Endothelial cell (in vitro differentiated cells): ENCODE measurements around the gene ATP11B. TPM values are rescaled to one million over a fixed set of nuclear protein-coding genes. Genes with fewer than 3 reads are reported as not detected.

Experiments
- DNase-seq: peaks from one replicate; pipeline ENCODE4 v3.0.0; 2021; ENCODE audit warnings: low spot score
- H3K27ac Mint-ChIP-seq: one replicate; pipeline ENCODE4 v1.8.0; 2021; ENCODE audit warnings: mixed read lengths, inconsistent platforms; ENCODE audit not compliant: unreplicated experiment
- H3K27me3 Mint-ChIP-seq: one replicate; pipeline ENCODE4 v1.8.0; 2021; ENCODE audit warnings: mild to moderate bottlenecking, moderate library complexity, mixed read lengths, inconsistent platforms; ENCODE audit not compliant: unreplicated experiment
- H3K36me3 Mint-ChIP-seq: one replicate; pipeline ENCODE4 v1.8.0; 2021; ENCODE audit warnings: mild to moderate bottlenecking, low read depth, mixed read lengths, inconsistent platforms; ENCODE audit not compliant: unreplicated experiment
- H3K4me1 Mint-ChIP-seq: one replicate; pipeline ENCODE4 v1.8.0; 2021; ENCODE audit warnings: mild to moderate bottlenecking, mixed read lengths, inconsistent platforms; ENCODE audit not compliant: unreplicated experiment
- H3K4me3 Mint-ChIP-seq: one replicate; pipeline ENCODE4 v1.8.0; 2021; ENCODE audit warnings: mild to moderate bottlenecking, mixed read lengths, inconsistent platforms; ENCODE audit not compliant: unreplicated experiment
- H3K9me3 Mint-ChIP-seq: one replicate; pipeline ENCODE4 v1.8.0; 2021; ENCODE audit warnings: mixed read lengths, inconsistent platforms; ENCODE audit not compliant: unreplicated experiment
- CTCF ChIP-seq: fragments of 200-600 bp; sonication (generic); IDR thresholded peaks from one replicate; pipeline ENCODE4 v1.5.0; 2021; ENCODE audit warnings: antibody characterized with exemption; ENCODE audit not compliant: unreplicated experiment
- total RNA-seq: library from RNA; stranded (reverse); fragmentation: NEBNext Ultra II Directional; extraction: Animal tissue kit (Norgen Biotek cat#: 25700); gene quantifications from one replicate; pipeline ENCODE4 v1.2.1, GENCODE V29; 2021; ENCODE audit not compliant: unreplicated experiment

ATP11B gene
- total RNA-seq, 1 donor from 2014 or later = 45.3 TPM

- Mint-ChIP-seq H3K4me3 (no peak overlapping the region), H3K36me3 (peaks cover 38% of the 10 kb centered on the region), H3K27me3 (peaks cover 3% of the 10 kb centered on the region), H3K9me3 (no peaks in the 10 kb centered on the region), H3K27ac (no peak overlapping the region), H3K4me1 (peaks cover 14% of the 10 kb centered on the region)
- DNase-seq = no peak
- no peak for TF ChIP-seq CTCF
Observed at GRCh38 chr3:182947888-182948287, 154.6 kb downstream of the ATP11B start.

- H3K4me1 Mint-ChIP-seq = peaks cover 14% of the 10 kb centered on the region
- no peaks in the 10 kb centered on the region for H3K9me3 Mint-ChIP-seq
- peaks cover 3% of the 10 kb centered on the region for H3K27me3 Mint-ChIP-seq
- H3K4me3 Mint-ChIP-seq = no peak overlapping the region
- peak overlapping the region; percentile 17 for H3K27ac Mint-ChIP-seq
- H3K36me3 Mint-ChIP-seq = peaks cover 40% of the 10 kb centered on the region
- no peak for TF ChIP-seq CTCF
- DNase-seq = no peak
Observed at GRCh38 chr3:182948305-182948704, 155.0 kb downstream of the ATP11B start.

GRCh38 chr3:182949688-182950087, 156.4 kb downstream of the ATP11B start:
- no peak for DNase-seq
- TF ChIP-seq CTCF = no peak
- Mint-ChIP-seq H3K27me3 (peaks cover 3% of the 10 kb centered on the region), H3K4me1 (peaks cover 11% of the 10 kb centered on the region), H3K27ac (no peak overlapping the region), H3K9me3 (no peaks in the 10 kb centered on the region), H3K4me3 (no peak overlapping the region), H3K36me3 (peaks cover 39% of the 10 kb centered on the region)

- no peak for DNase-seq
- Mint-ChIP-seq H3K9me3 (no peaks in the 10 kb centered on the region), H3K27ac (no peak overlapping the region), H3K4me3 (no peak overlapping the region), H3K27me3 (peaks cover 3% of the 10 kb centered on the region), H3K36me3 (peaks cover 27% of the 10 kb centered on the region), H3K4me1 (peaks cover 2% of the 10 kb centered on the region)
- TF ChIP-seq CTCF = no peak
Observed at GRCh38 chr3:182954553-182955235, 161.4 kb downstream of the ATP11B start.

- TF ChIP-seq CTCF = no peak
- Mint-ChIP-seq H3K4me1 (peaks cover 8% of the 10 kb centered on the region), H3K9me3 (no peaks in the 10 kb centered on the region), H3K27me3 (peaks cover 1% of the 10 kb centered on the region), H3K4me3 (no peak overlapping the region), H3K27ac (no peak overlapping the region), H3K36me3 (peaks cover 20% of the 10 kb centered on the region)
- no peak for DNase-seq
Observed at GRCh38 chr3:182957226-182957625, 163.9 kb downstream of the ATP11B start.
